Endothelial cell of hepatic sinusoid (primary cell): ENCODE data around the gene MPP3.
"Not testable (repeated sequence)": the region's sequence is repeated elsewhere in the genome, so short reads cannot be mapped to it uniquely, and the experiment has no call there.

Experiments used
- in situ Hi-C: cut with HindIII; loops from 2 replicates; pipeline ENCODE4 v1.10.0; 2017; ENCODE audit warnings: low sequenced_read_pairs

MPP3 gene

GRCh38 chr17:43832976-43833829, at the start of gene MPP3:
Gene MPP3, minus strand, starts transcription at chr17:43833146. Its CDS starts 1,240 bp downstream, at chr17:43831906.
- in situ Hi-C loops = no loop called here

- in situ Hi-C loops = no loop called here
These were observed 49.0 kb upstream of the MPP3 start for GRCh38 chr17:43881758-43882505.

DNA sequence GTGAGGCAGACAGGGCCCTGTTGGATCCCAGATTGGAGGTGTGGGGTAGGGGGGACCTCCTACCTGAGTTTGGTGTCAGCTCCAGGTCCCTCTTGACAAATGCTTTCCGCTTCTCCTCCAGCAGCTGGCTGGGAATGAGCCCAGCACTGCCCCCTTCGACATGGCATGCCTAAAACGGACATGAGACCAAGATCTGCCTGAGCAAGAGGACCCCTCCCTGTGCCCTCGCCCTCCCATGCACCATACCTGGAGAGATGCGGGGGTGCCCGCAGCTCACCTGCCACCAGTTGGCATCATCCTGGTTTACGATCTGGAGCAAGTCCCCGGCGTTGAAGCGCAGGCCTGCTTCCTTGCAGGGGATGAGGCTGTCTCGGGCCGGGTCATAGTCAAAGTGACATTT, 48.2 kb upstream of the MPP3 start:
- in situ Hi-C loops = no loop called here

GRCh38 chr17:43880420-43880991, 47.6 kb upstream of the MPP3 start:
- in situ Hi-C loops = no loop called here

DNA sequence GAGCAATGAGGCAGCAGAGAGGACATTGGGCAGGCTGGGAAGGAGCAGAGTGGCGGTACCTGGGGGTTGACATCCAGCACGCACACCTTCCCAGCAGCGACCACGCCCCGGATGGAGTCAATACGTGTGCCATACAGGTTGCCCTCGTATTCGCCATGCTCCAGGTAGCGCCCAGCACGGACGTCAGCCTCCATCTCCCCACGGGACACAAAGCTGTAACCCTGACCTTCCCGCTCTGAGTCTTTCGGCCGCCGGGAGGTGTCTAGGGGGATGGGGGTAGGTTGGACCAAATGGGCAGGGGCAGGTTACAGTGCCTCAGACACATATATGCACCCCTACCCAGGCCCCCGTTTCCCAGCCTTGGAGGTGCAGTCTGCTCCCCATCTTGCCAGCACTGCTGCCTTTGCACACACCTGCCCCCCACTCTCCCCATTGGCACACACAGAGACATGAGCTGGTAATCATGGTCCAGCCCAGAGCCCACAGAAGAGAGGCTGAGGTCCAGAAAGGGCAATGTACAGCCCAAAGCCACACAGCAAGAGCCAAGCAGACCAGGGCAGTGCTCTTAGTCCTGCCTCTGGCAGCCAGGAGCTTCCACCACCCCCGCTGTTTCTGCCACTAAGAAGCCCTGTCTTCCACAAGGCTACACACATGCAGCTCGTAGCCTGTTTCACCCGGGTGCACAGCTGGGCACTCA, 46.9 kb upstream of the MPP3 start:
- in situ Hi-C loops = loop anchor here (5.0 kb wide), 1 partner anchor 38 kb away; no protein-coding TSS in a partner anchor

- in situ Hi-C loops = loop anchor here (5.0 kb wide), 1 partner anchor 36 kb away; no protein-coding TSS in a partner anchor
These were observed 45.6 kb upstream of the MPP3 start for GRCh38 chr17:43878260-43879175.

- in situ Hi-C loops = loop anchor here (5.0 kb wide), 1 partner anchor 35 kb away; no protein-coding TSS in a partner anchor
These were observed 44.7 kb upstream of the MPP3 start for GRCh38 chr17:43877451-43878155.

GRCh38 chr17:43877031-43877430, 44.1 kb upstream of the MPP3 start:
- in situ Hi-C loops = loop anchor here (5.0 kb wide), 1 partner anchor 35 kb away; no protein-coding TSS in a partner anchor

DNA sequence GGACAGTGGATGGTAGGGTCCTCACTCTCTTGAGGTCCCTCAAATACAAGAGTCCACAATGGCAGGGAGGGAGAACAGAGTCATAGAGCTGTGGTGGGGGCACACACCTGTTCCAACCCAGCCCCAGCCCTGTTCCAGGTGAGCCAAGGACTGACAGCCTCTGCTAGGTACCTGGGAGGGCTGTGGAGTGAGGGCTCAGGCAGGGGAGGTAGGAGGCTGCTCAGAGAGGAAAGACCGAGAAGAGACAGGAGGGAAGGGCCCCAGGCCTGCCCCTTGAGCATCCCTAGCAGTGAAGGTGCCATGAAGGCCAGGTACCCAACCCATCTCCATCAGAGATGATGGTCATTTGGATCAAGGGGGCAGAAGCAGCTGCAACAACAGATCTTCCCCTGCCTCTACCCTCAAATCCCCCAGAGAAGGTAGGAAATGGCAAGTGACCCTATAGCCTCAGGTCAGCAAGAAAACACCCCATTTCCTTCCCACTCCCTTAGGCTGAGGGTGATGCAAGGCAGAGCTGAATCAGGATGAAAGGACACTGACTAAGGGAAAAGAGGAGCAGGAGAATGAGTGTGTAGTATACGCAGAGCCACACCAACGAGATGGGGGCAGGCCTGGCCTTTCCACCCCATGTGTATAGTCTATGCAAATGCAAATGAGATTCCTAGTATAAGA, 42.7 kb upstream of the MPP3 start:
- in situ Hi-C loops = loop anchor here (5.0 kb wide), 1 partner anchor 33 kb away; no protein-coding TSS in a partner anchor

DNA sequence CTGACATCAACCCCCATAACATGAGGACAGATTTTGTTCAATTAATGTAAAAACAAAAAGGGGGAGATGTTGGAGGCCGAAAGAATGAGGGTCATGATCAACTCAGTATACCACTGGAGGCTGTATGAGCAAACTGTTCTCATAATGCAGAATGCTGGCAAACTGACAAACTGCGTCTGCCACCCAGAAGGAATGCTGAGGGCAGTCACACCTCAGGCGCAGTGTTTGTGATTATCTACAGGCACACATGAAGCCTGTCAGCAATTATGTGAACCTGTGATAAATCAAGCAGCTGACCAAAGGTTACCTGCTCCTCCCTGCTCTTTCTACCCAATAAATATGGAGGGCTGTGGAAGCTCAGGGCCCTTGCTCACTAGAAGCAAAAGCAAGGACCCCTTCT, 41.3 kb upstream of the MPP3 start:
- in situ Hi-C loops = no loop called here

GRCh38 chr17:43873815-43874214, 40.9 kb upstream of the MPP3 start:
- in situ Hi-C loops = no loop called here

DNA sequence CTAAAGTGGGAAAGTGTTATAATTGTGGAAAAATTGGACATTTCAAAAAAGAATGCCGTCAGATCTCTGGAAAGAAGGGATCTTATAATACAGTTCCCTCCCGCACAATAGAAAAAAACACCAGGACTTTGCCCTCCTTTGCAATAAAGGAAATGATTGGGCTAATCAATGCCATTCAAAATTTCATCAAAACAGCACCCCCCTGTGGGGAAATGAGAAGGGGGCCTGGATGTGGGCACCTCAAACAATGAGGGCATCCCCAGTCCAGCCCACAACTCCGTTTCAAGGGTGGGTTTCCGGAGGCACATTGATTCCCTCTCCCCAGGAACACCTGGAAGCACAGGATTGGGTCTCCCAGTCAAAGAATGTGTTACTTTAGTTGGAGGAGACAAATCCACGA, 40.1 kb upstream of the MPP3 start:
- in situ Hi-C loops = no loop called here

- in situ Hi-C loops = no loop called here
These were observed 39.2 kb upstream of the MPP3 start for GRCh38 chr17:43871946-43872690.

DNA sequence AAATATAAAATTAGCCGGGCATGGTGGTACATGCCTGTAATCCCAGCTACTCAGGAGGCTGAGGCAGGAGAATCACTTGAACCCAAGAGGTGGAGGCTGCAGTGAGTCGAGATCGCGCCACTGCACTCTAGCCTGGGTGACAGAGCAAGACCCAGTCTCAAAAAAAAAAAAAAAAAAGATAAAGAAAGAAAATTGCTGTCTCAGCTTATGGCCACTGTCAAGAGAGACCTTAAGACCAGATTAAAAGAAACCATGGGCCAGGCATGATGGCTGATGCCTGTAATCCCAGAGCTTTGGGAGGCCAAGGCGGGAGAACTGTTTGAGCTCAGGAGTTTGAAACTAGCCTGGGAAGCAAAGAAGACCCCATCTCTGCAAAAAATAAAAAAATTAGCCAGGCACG, 36.1 kb upstream of the MPP3 start:
- in situ Hi-C loops = not testable (repeated sequence)

GRCh38 chr17:43868226-43868994, 35.5 kb upstream of the MPP3 start:
- in situ Hi-C loops = no loop called here

DNA sequence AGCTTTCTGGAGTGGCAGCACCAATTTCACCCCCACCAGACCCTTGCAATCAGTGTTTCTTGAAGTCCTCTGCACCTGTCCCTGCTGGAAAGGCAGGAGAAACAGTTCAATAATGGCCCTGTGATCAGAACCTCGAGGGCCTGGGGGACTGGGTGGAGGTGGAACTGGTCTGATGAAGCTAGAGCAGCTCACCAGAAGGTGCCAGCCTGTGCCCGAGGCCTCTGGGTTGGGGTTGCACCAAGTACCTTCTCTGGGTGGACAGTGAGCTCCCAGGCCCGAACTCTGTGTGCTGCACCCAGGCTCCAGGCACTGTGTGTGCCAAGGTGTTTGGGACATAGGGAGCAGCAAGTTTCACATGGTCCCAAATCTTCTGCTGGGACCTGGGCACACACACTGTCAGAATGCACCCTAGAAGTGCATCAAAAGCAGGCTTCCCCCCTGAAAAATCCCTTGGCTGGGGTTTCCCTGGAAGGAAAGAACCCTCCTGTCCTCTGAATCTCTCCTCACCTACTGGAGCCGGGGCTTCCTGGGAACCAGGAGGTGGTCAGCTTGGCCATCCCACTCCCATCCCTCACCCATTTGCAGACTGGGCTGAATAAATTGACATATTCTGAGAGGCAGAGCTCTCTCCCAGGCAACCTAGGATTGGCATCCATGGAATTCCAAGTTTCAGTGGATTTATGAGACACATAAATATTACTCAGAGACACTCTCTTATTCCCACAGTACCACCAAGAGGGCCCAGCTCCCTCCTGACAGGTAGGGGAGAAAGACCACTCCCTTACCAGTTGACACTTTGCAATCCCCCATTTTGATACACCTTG, 31.4 kb upstream of the MPP3 start:
- in situ Hi-C loops = no loop called here
